GM12878 (cell line): ENCODE data around the gene SMOC1. TPM values are rescaled to one million over a fixed set of nuclear protein-coding genes. Genes with fewer than 3 reads are reported as not detected.

Source experiments
- ATAC-seq: fragments of 200-7000 bp; cut with Tn5 transposase; 3 replicates; pipeline ENCODE4 v1.9.1; 2020; ENCODE audit warnings: mild to moderate bottlenecking, moderate library complexity
- BruUV-seq: library from RNA; stranded (reverse); fragments of 400-500 nt; replicated peaks from 2 replicates; lab custom pipeline; 2021; lab: Mats Ljungman, UMichigan
- CTCF ChIA-PET: fragments of 300-600 bp; sonication (Branson Sonifier 250); formaldehyde crosslinking; extraction: SDS; loops from one replicate; lab custom pipeline; 2021; ENCODE audit warnings: inconsistent platforms; lab: Yijun Ruan, JAX
- POLR2A ChIA-PET: fragments of 350-600 bp; formaldehyde crosslinking; extraction: SDS; loops from one replicate; lab custom pipeline; 2021; ENCODE audit warnings: inconsistent platforms; lab: Charles Lee
- RAD21 ChIA-PET: fragments of 300-600 bp; sonication (Branson Sonifier 250); formaldehyde crosslinking; loops from one replicate; lab custom pipeline; 2023; ENCODE audit warnings: antibody characterized with exemption; ENCODE audit not compliant: unreplicated experiment; lab: Charles Lee
- SMC1A ChIA-PET: fragments of 300-600 bp; sonication (Branson Sonifier 250); formaldehyde crosslinking; loops from one replicate; lab custom pipeline; 2023; ENCODE audit not compliant: unreplicated experiment, uncharacterized antibody; lab: Charles Lee
- DNase-seq: peaks from one replicate; pipeline ENCODE4 v3.0.0-alpha.2; 2011; ENCODE audit warnings: low read depth, low spot score
- FAIRE-seq: peaks from 3 replicates; lab custom pipeline; 2011; peaks lifted over from hg19 to GRCh38; lab: Jason Lieb, UNC
- H2AFZ ChIP-seq: 2 replicates; pipeline ENCODE4 v1.6.0; 2011; ENCODE audit warnings: low read depth, low read length, control low read depth; ENCODE audit not compliant: control insufficient read depth
- H3K27ac ChIP-seq: 2 replicates; pipeline ENCODE4 v1.5.1; 2011; ENCODE audit warnings: control low read depth; ENCODE audit not compliant: control insufficient read depth, insufficient read depth
- H3K27me3 ChIP-seq, 2 experiments: replicated peaks in 1 of 2; 2 replicates each; pipeline versions ENCODE4 v1.6.0 to v1.6.1; 2011; ENCODE audit warnings: low read length in 1 of 2; ENCODE audit not compliant: control insufficient read depth in 2 of 2, insufficient read depth in 2 of 2
- H3K36me3 ChIP-seq, 2 experiments: 2 replicates each; pipeline ENCODE4 v1.5.1; 2011; ENCODE audit warnings: low read length in 1 of 2; ENCODE audit not compliant: control insufficient read depth in 2 of 2, insufficient read depth in 2 of 2
- H3K4me1 ChIP-seq: 2 replicates; pipeline ENCODE4 v1.6.1; 2011; ENCODE audit warnings: mild to moderate bottlenecking, low read length, moderate library complexity, mixed read lengths; ENCODE audit not compliant: control insufficient read depth, insufficient read depth
- H3K4me2 ChIP-seq: 2 replicates; pipeline ENCODE4 v1.6.0; 2011; ENCODE audit warnings: control low read depth; ENCODE audit not compliant: control insufficient read depth, insufficient read depth
- H3K4me3 ChIP-seq: fragments of 200-600 bp; sonication (generic); 2 replicates; pipeline ENCODE4 v1.5.1; 2016
- H3K79me2 ChIP-seq: 2 replicates; pipeline ENCODE4 v1.6.0; 2011; ENCODE audit warnings: low read length; ENCODE audit not compliant: control insufficient read depth, insufficient read depth
- H3K9ac ChIP-seq: 2 replicates; pipeline ENCODE4 v1.8.0; 2011; ENCODE audit warnings: low read length, control low read depth, mixed read lengths; ENCODE audit not compliant: control insufficient read depth, insufficient read depth
- H3K9me3 ChIP-seq: replicated peaks from 3 replicates; pipeline ENCODE4 v1.5.1; 2011; ENCODE audit warnings: mild to moderate bottlenecking, low read length; ENCODE audit not compliant: control insufficient read depth, insufficient read depth
- H4K20me1 ChIP-seq: 2 replicates; pipeline ENCODE4 v1.6.0; 2011; ENCODE audit not compliant: control insufficient read depth, insufficient read depth
- CTCF ChIP-seq, 3 experiments: IDR thresholded peaks in 2 of 3; conservative IDR thresholded peaks in 1 of 3; 2 replicates each; pipeline ENCODE4 v1.5.1; 2011; ENCODE audit warnings: low read depth in 3 of 3, low read length in 3 of 3, mild to moderate bottlenecking in 3 of 3, control low read depth in 2 of 3, moderate library complexity in 2 of 3, inconsistent platforms in 1 of 3, mixed read lengths in 1 of 3; ENCODE audit not compliant: control insufficient read depth in 2 of 3, insufficient read depth in 1 of 3; ENCODE audit errors: extremely low read depth in 1 of 3
- GATAD2B ChIP-seq: fragments of 450-650 bp; conservative IDR thresholded peaks from 2 replicates; pipeline ENCODE4 v1.6.1; 2017; ENCODE audit warnings: low read depth, mild to moderate bottlenecking, moderate library complexity
- HDAC2 ChIP-seq: fragments of 200-600 bp; sonication (generic); IDR thresholded peaks from 2 replicates; pipeline ENCODE4 v1.6.1; 2017
- IRF4 ChIP-seq: IDR thresholded peaks from 2 replicates; pipeline ENCODE4 v1.6.1; 2011; ENCODE audit warnings: low read depth, low read length
- KAT2A ChIP-seq: conservative IDR thresholded peaks from 2 replicates; pipeline ENCODE4 v1.6.1; 2011; ENCODE audit warnings: low read depth, low read length; ENCODE audit not compliant: control insufficient read depth
- RAD21 ChIP-seq: IDR thresholded peaks from 2 replicates; pipeline ENCODE4 v1.6.1; 2011; ENCODE audit warnings: mild to moderate bottlenecking, low read depth, low read length, moderate library complexity; ENCODE audit not compliant: insufficient read depth
- RUNX3 ChIP-seq: IDR thresholded peaks from 2 replicates; pipeline ENCODE4 v1.6.1; 2012; ENCODE audit warnings: low read length, inconsistent platforms
- SMC3 ChIP-seq: IDR thresholded peaks from 2 replicates; pipeline ENCODE4 v1.6.1; 2011; ENCODE audit warnings: low read length, improper control_type of control experiment, borderline replicate concordance
- TCF12 ChIP-seq: IDR thresholded peaks from 2 replicates; pipeline ENCODE4 v1.6.1; 2011; ENCODE audit warnings: low read depth, mild to moderate bottlenecking, low read length
- YBX1 ChIP-seq: fragments of 450-650 bp; IDR thresholded peaks from 2 replicates; pipeline ENCODE4 v1.6.1; 2016; ENCODE audit warnings: antibody characterized with exemption
- ZBTB11 ChIP-seq: fragments of 450-650 bp; formaldehyde crosslinking; IDR thresholded peaks from 2 replicates; pipeline ENCODE4 v1.5.0; 2022; ENCODE audit warnings: mild to moderate bottlenecking, missing genetic modification characterization
- WGBS: methylation state at CpG from one replicate; pipeline ENCODE4 v1.1.6; 2016; ENCODE audit warnings: low lambda C conversion rate; ENCODE audit not compliant: insufficient replicate concordance, insufficient coverage; ENCODE audit errors: missing lambda C conversion rate; 5-methylcytosine and 5-hydroxymethylcytosine counted together
- in situ Hi-C: fragments of 300-500 bp; cut with MboI; formaldehyde crosslinking; loops from 9 replicates; pipeline ENCODE4 v1.14.3; 2018; ENCODE audit warnings: mixed read lengths
- intact Hi-C: fragments of 100-400 bp; cut with micrococcal nuclease; formaldehyde crosslinking; loops from one replicate; pipeline ENCODE4 v1.14.2; 2022; ENCODE audit not compliant: unreplicated experiment
- polyA plus RNA-seq, 11 experiments: library from polyadenylated mRNA; depleted of rRNA in 4 of 11; unstranded in 6 of 11; stranded (reverse) in 5 of 11; fragments of >200 nt; fragmentation: Nextera tagmentation in 4 of 11; fragmentation: Illumina TruSeq in 1 of 11; extraction: Ambion mirVana in 4 of 11; extraction: Trizol in 1 of 11; gene quantifications; 1 replicate in 1 of 11; 2 replicates in 10 of 11; pipeline versions ENCODE4 v1.2.1 to v1.2.3, GENCODE V29; 2011 to 2016; ENCODE audit warnings: inconsistent platforms in 2 of 11, missing spikeins in 2 of 11, low read depth in 1 of 11
- total RNA-seq, 4 experiments: library from RNA; depleted of rRNA in 3 of 4; stranded (reverse); fragments of >200 nt in 3 of 4; fragmentation: Illumina TruSeq in 1 of 4; extraction: Trizol in 1 of 4; gene quantifications; 2 replicates each; pipeline versions ENCODE4 v1.2.1 to v1.2.3, GENCODE V29; 2013 to 2021
- TF ChIP-seq, protein P1 (sequence below): fragments of 450-650 bp; IDR thresholded peaks from 2 replicates; pipeline ENCODE4 v1.6.1; 2017; ENCODE audit warnings: mild to moderate bottlenecking, low read depth, inconsistent platforms; ENCODE audit not compliant: poor library complexity, severe bottlenecking

SMOC1 gene
- total and polyA plus RNA-seq, 10 of the 15 experiments (the other 5 are each of a cell fraction or from before 2014, with no cell fraction given), result 0.03 to 0.26 (median 0.14) TPM; not detected in 7

- H3K9ac ChIP-seq, result no peak overlapping the region
- in situ Hi-C loops (no loop called here), intact Hi-C loops (loop anchor here (1.0 to 5.0 kb wide), 2 partner anchors 135 to 150 kb away; no protein-coding TSS in a partner anchor)
- POLR2A ChIA-PET, result no interaction called here
- no peak overlapping the region for H3K27ac ChIP-seq
- H3K9me3 ChIP-seq, result no peaks in the 10 kb centered on the region
- H3K79me2 ChIP-seq, result no peaks in the 10 kb centered on the region
- H3K27me3 ChIP-seq, result peaks cover 8 to 10% of the 10 kb centered on the region in 2 experiments
- SMC1A ChIA-PET, result interaction anchor here (0.5 to 1.9 kb wide), 7 partner anchors 16 to 342 kb away, joined by 3 to 13 read pairs (median 4); no protein-coding TSS in a partner anchor
- no peaks in the 10 kb centered on the region for H3K4me1 ChIP-seq
- 0% methylated on average over 2 of the region's 2 CpGs for WGBS
- no peak overlapping the region for H3K4me2 ChIP-seq
- H2AFZ ChIP-seq, result no peak overlapping the region
- H4K20me1 ChIP-seq, result no peaks in the 10 kb centered on the region
- CTCF ChIA-PET, result interaction anchor here (0.8 to 4.0 kb wide), 13 partner anchors 13 to 482 kb away, joined by 3 to 43 read pairs (median 4); partner anchors contain the start of gene COX16
- DNase-seq, result no peak
- peak; percentile 68 for ATAC-seq
- no peaks in the 10 kb centered on the region for H3K36me3 ChIP-seq
- BruUV-seq, result no TSS peak
- TF ChIP-seq GATAD2B (no peak), CTCF (IDR thresholded peaks at IDR 0.05 in 2 of 3, conservative IDR thresholded peaks at IDR 0.05 in 1 of 3; ENCODE audit: control insufficient read depth in 2 of 3, extremely low read depth in 1 of 3, insufficient read depth in 1 of 3, low read depth in 3 of 3, low read length in 3 of 3) (peak; percentile 38 to 53 (median 51); a peak in 5 of 6 replicates), YBX1 (no peak), RUNX3 (no peak), SMC3 (peak; percentile 39; the same call in 1 of the 2 replicates), KAT2A (no peak), HDAC2 (no peak), TCF12 (no peak), ZBTB11 (no peak), RAD21 (peak; percentile 53), IRF4 (no peak)
- TF ChIP-seq, protein P1, sequence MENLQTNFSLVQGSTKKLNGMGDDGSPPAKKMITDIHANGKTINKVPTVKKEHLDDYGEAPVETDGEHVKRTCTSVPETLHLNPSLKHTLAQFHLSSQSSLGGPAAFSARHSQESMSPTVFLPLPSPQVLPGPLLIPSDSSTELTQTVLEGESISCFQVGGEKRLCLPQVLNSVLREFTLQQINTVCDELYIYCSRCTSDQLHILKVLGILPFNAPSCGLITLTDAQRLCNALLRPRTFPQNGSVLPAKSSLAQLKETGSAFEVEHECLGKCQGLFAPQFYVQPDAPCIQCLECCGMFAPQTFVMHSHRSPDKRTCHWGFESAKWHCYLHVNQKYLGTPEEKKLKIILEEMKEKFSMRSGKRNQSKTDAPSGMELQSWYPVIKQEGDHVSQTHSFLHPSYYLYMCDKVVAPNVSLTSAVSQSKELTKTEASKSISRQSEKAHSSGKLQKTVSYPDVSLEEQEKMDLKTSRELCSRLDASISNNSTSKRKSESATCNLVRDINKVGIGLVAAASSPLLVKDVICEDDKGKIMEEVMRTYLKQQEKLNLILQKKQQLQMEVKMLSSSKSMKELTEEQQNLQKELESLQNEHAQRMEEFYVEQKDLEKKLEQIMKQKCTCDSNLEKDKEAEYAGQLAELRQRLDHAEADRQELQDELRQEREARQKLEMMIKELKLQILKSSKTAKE, result no peak
- TF ChIP-seq, all 136 proteins: peak for 3
- no peak overlapping the region for H3K4me3 ChIP-seq
- FAIRE-seq, result no peak
- RAD21 ChIA-PET, result interaction anchor here (0.6 to 1.5 kb wide), 4 partner anchors 59 to 150 kb away, joined by 3 to 11 read pairs (median 4); no protein-coding TSS in a partner anchor
Measured at GRCh38 chr14:69877492-69877891, 1.7 kb upstream of the SMOC1 start.
